GM23338 (cell line): ENCODE measurements around the gene ZFR2. TPM values are rescaled to one million over a fixed set of nuclear protein-coding genes. Genes with fewer than 3 reads are reported as not detected.

Source experiments
- ATAC-seq: fragments of 200-7000 bp; cut with Tn5 transposase; 3 replicates; pipeline ENCODE4 v1.9.1; 2020
- DNase-seq: peaks from one replicate; pipeline ENCODE4 v3.0.0-alpha.2; 2015; ENCODE audit warnings: low spot score
- H2AFZ ChIP-seq: fragments of 200-600 bp; sonication (generic); 2 replicates; pipeline ENCODE4 v1.8.0; 2016; ENCODE audit warnings: antibody characterized with exemption, mild to moderate bottlenecking, moderate library complexity
- H3F3A ChIP-seq: fragments of 200-600 bp; sonication (generic); replicated peaks from 2 replicates; pipeline ENCODE4 v1.8.0; 2017; ENCODE audit warnings: antibody characterized with exemption, mixed run types, low read depth
- H3K27ac ChIP-seq: fragments of 200-600 bp; sonication (generic); 2 replicates; pipeline ENCODE4 v1.6.1; 2016; ENCODE audit warnings: low read depth
- H3K27me3 ChIP-seq: fragments of 200-600 bp; sonication (generic); 2 replicates; pipeline ENCODE4 v1.8.0; 2016; ENCODE audit warnings: mild to moderate bottlenecking, mixed run types, moderate library complexity; ENCODE audit not compliant: insufficient read depth
- H3K36me3 ChIP-seq: fragments of 200-600 bp; sonication (generic); 2 replicates; pipeline ENCODE4 v1.8.0; 2016; ENCODE audit warnings: mild to moderate bottlenecking; ENCODE audit not compliant: insufficient read depth
- H3K4me1 ChIP-seq: fragments of 200-600 bp; sonication (generic); 2 replicates; pipeline ENCODE4 v1.8.0; 2016; ENCODE audit warnings: mild to moderate bottlenecking, moderate library complexity; ENCODE audit not compliant: insufficient read depth
- H3K4me2 ChIP-seq: fragments of 200-600 bp; sonication (generic); 2 replicates; pipeline ENCODE4 v1.7.1; 2017; ENCODE audit warnings: mixed run types
- H3K4me3 ChIP-seq: fragments of 200-600 bp; sonication (generic); 2 replicates; pipeline ENCODE4 v1.6.1; 2016; ENCODE audit warnings: mixed run types
- H3K79me2 ChIP-seq: fragments of 200-600 bp; sonication (generic); replicated peaks from 2 replicates; pipeline ENCODE4 v1.8.0; 2017; ENCODE audit warnings: mild to moderate bottlenecking; ENCODE audit not compliant: insufficient read depth
- H3K9me2 ChIP-seq: fragments of 200-600 bp; sonication (generic); 2 replicates; pipeline ENCODE4 v1.8.0; 2017; ENCODE audit not compliant: insufficient read depth
- H4K20me1 ChIP-seq: fragments of 200-600 bp; sonication (generic); replicated peaks from 2 replicates; pipeline ENCODE4 v1.8.0; 2017; ENCODE audit warnings: mild to moderate bottlenecking; ENCODE audit not compliant: insufficient read depth
- H3K27ac Mint-ChIP-seq: 2 replicates; pipeline ENCODE4 v1.8.0; 2020; ENCODE audit warnings: inconsistent platforms, mild to moderate bottlenecking, moderate library complexity, mixed read lengths
- H3K27me3 Mint-ChIP-seq: 3 replicates; pipeline ENCODE4 v1.8.0; 2022; ENCODE audit warnings: low read depth, mild to moderate bottlenecking, moderate library complexity, mixed read lengths, inconsistent platforms; ENCODE audit not compliant: insufficient read depth, poor library complexity
- H3K36me3 Mint-ChIP-seq: 3 replicates; pipeline ENCODE4 v1.8.0; 2021; ENCODE audit warnings: low read depth, mild to moderate bottlenecking, inconsistent platforms, moderate library complexity, mixed read lengths
- H3K4me1 Mint-ChIP-seq: 3 replicates; pipeline ENCODE4 v1.8.0; 2020; ENCODE audit warnings: mild to moderate bottlenecking, inconsistent platforms, mixed read lengths
- H3K4me3 Mint-ChIP-seq: 3 replicates; pipeline ENCODE4 v1.8.0; 2021; ENCODE audit warnings: moderate library complexity, mild to moderate bottlenecking, inconsistent platforms, mixed read lengths
- H3K9me3 Mint-ChIP-seq: 3 replicates; pipeline ENCODE4 v1.8.0; 2020; ENCODE audit warnings: moderate library complexity, mild to moderate bottlenecking, inconsistent platforms, mixed read lengths
- CREB1 ChIP-seq: fragments of 250-450 bp; sonication (Bioruptor Pico); IDR thresholded peaks from 2 replicates; pipeline ENCODE4 v1.5.0; 2020; ENCODE audit warnings: low read depth, mild to moderate bottlenecking, moderate library complexity
- CTCF ChIP-seq, 2 experiments: fragments of 200-600 bp in 1 of 2; sonication (generic) in 1 of 2; conservative IDR thresholded peaks; 2 replicates each; pipeline versions ENCODE4 v1.5.1 to v1.6.1; 2016 to 2017; ENCODE audit warnings: antibody characterized with exemption in 2 of 2, low read depth in 2 of 2, mild to moderate bottlenecking in 2 of 2, moderate library complexity in 1 of 2
- ETS1 ChIP-seq: IDR thresholded peaks from 2 replicates; pipeline ENCODE4 v1.6.1; 2016; ENCODE audit warnings: antibody characterized with exemption
- EZH2 ChIP-seq: fragments of 200-600 bp; sonication (generic); IDR thresholded peaks from one replicate; pipeline ENCODE4 v1.8.0; 2017; ENCODE audit warnings: antibody characterized with exemption, mild to moderate bottlenecking, low read depth; ENCODE audit not compliant: unreplicated experiment
- EZH2phosphoT487 ChIP-seq: fragments of 200-600 bp; sonication (generic); IDR thresholded peaks from one replicate; pipeline ENCODE4 v1.8.1; 2018; ENCODE audit warnings: antibody characterized with exemption; ENCODE audit not compliant: unreplicated experiment
- JUNB ChIP-seq: IDR thresholded peaks from one replicate; pipeline ENCODE4 v1.6.1; 2016; ENCODE audit warnings: antibody characterized with exemption; ENCODE audit not compliant: unreplicated experiment
- NANOG ChIP-seq: IDR thresholded peaks from 2 replicates; pipeline ENCODE4 v1.6.1; 2016; ENCODE audit warnings: antibody characterized with exemption, borderline replicate concordance
- POLR2AphosphoS5 ChIP-seq: IDR thresholded peaks from 2 replicates; pipeline ENCODE4 v1.6.1; 2016; ENCODE audit warnings: antibody characterized with exemption, low read depth
- REST ChIP-seq: IDR thresholded peaks from one replicate; pipeline ENCODE4 v1.6.1; 2018; ENCODE audit warnings: antibody characterized with exemption; ENCODE audit not compliant: unreplicated experiment
- STAT1 ChIP-seq: IDR thresholded peaks from one replicate; pipeline ENCODE4 v1.6.1; 2016; ENCODE audit warnings: antibody characterized with exemption; ENCODE audit not compliant: unreplicated experiment
- ZNF114 ChIP-seq: fragments of 250-450 bp; sonication (Bioruptor Pico); IDR thresholded peaks from 2 replicates; pipeline ENCODE4 v1.5.0; 2020; ENCODE audit warnings: mild to moderate bottlenecking, moderate library complexity
- ZNF331 ChIP-seq: fragments of 250-450 bp; sonication (Bioruptor Pico); IDR thresholded peaks from 2 replicates; pipeline ENCODE4 v1.5.0; 2020; ENCODE audit warnings: low read depth, mild to moderate bottlenecking, moderate library complexity
- ZNF462 ChIP-seq: fragments of 250-450 bp; sonication (Bioruptor Pico); IDR thresholded peaks from 2 replicates; pipeline ENCODE4 v1.5.0; 2020; ENCODE audit warnings: mild to moderate bottlenecking, moderate library complexity
- polyA plus RNA-seq: library from polyadenylated mRNA; unstranded; fragments of >200 nt; fragmentation: Nextera tagmentation; extraction: Ambion mirVana; gene quantifications from 2 replicates; pipeline ENCODE4 v1.2.1, GENCODE V29; 2016
- total RNA-seq: library from RNA; depleted of rRNA; stranded (reverse); fragments of >200 nt; shearing (Covaris generic); gene quantifications from 2 replicates; pipeline ENCODE4 v1.2.3, GENCODE V29; 2014

The ZFR2 gene
- total and polyA plus RNA-seq, 2 experiments from 2014 or later, result 15.8 to 31.3 TPM

- Histone ChIP-seq H3F3A (no peaks in the 10 kb centered on the region), H4K20me1 (no peaks in the 10 kb centered on the region), H3K27ac (no peak overlapping the region), H3K4me2 (no peak overlapping the region), H2AFZ (no peak overlapping the region), H3K9me2 (no peaks in the 10 kb centered on the region), H3K4me3 (no peak overlapping the region), H3K27me3 (peaks cover 10% of the 10 kb centered on the region), H3K4me1 (no peaks in the 10 kb centered on the region; the same call in 1 of the 2 replicates), H3K36me3 (peaks cover 4% of the 10 kb centered on the region; the same call in 1 of the 2 replicates), H3K79me2 (no peaks in the 10 kb centered on the region)
- no peak for ATAC-seq
- Mint-ChIP-seq H3K4me3 (no peak overlapping the region), H3K9me3 (peaks cover 29% of the 10 kb centered on the region), H3K27me3 (peaks cover 20% of the 10 kb centered on the region), H3K27ac (no peak overlapping the region), H3K4me1 (peaks cover 8% of the 10 kb centered on the region), H3K36me3 (peaks cover 33% of the 10 kb centered on the region)
- DNase-seq, result no peak
- no peak for TF ChIP-seq ETS1
- TF ChIP-seq ZNF462 (CRISPR knock-in tag), result no peak
- TF ChIP-seq CTCF (conservative IDR thresholded peaks at IDR 0.05; ENCODE audit: low read depth in 2 of 2), result no peak
- no peak for TF ChIP-seq ZNF114
- no peak for TF ChIP-seq STAT1
- TF ChIP-seq ZNF331 (CRISPR knock-in tag), result no peak
- TF ChIP-seq CREB1 (CRISPR knock-in tag), result no peak
- TF ChIP-seq JUNB, result no peak
- no peak for TF ChIP-seq EZH2
- TF ChIP-seq POLR2AphosphoS5, result no peak
- no peak for TF ChIP-seq REST
- no peak for TF ChIP-seq EZH2phosphoT487
- TF ChIP-seq NANOG, result no peak
Observed at GRCh38 chr19:3780786-3781304, 88.0 kb downstream of the ZFR2 start.
